SK-N-SH (cell line): ENCODE measurements around the gene MRPL12. TPM values are rescaled to one million over a fixed set of nuclear protein-coding genes. Genes with fewer than 3 reads are reported as not detected.

Experiments used
- CTCF ChIA-PET: fragments of 300-600, 350-600 bp; formaldehyde crosslinking; extraction: SDS; loops from one replicate; lab custom pipeline; 2021; lab: Yijun Ruan, JAX
- POLR2A ChIA-PET: fragments of 350-600 bp; sonication (Branson Sonifier 250); formaldehyde crosslinking; extraction: SDS; loops from one replicate; lab custom pipeline; 2020; ENCODE audit warnings: antibody characterized with exemption, inconsistent platforms; lab: Yijun Ruan, JAX
- DNase-seq: peaks from one replicate; pipeline ENCODE4 v3.0.0; 2012
- H2AFZ ChIP-seq: fragments of 200-600 bp; sonication (generic); 2 replicates; pipeline ENCODE4 v1.8.1; 2016; ENCODE audit warnings: antibody characterized with exemption, mild to moderate bottlenecking, low read depth
- H3F3A ChIP-seq: fragments of 200-600 bp; sonication (generic); replicated peaks from 2 replicates; pipeline ENCODE3; 2016; ENCODE audit warnings: antibody characterized with exemption, mild to moderate bottlenecking; ENCODE audit not compliant: insufficient read depth
- H3K27ac ChIP-seq, 2 experiments: fragments of 200-500 bp in 1 of 2; fragments of 200-600 bp in 1 of 2; sonication (Bioruptor generic) in 1 of 2; sonication (generic), shearing (Covaris generic) in 1 of 2; 2 replicates each; pipeline versions ENCODE4 v1.5.1 to v1.6.1; 2014 to 2016; ENCODE audit warnings: low read depth in 2 of 2, inconsistent platforms in 1 of 2, low read length in 1 of 2, mild to moderate bottlenecking in 1 of 2, mixed read lengths in 1 of 2
- H3K27me3 ChIP-seq: fragments of 200-600 bp; sonication (generic), shearing (Covaris generic); 2 replicates; pipeline ENCODE4 v1.6.1; 2016; ENCODE audit warnings: mixed run types; ENCODE audit not compliant: insufficient read depth
- H3K36me3 ChIP-seq, 2 experiments: fragments of 200-500 bp in 1 of 2; fragments of 200-600 bp in 1 of 2; sonication (Bioruptor generic) in 1 of 2; sonication (generic) in 1 of 2; replicated peaks in 1 of 2; 2 replicates each; pipeline versions ENCODE3 to v1.5.1; 2014 to 2016; ENCODE audit warnings: low read length in 1 of 2, mild to moderate bottlenecking in 1 of 2; ENCODE audit not compliant: insufficient read depth in 2 of 2, control insufficient read depth in 1 of 2
- H3K4me1 ChIP-seq, 2 experiments: fragments of 200-500 bp in 1 of 2; fragments of 200-600 bp in 1 of 2; sonication (Bioruptor generic) in 1 of 2; sonication (generic), shearing (Covaris generic) in 1 of 2; 2 replicates each; pipeline versions ENCODE4 v1.5.1 to v1.6.1; 2014 to 2016; ENCODE audit warnings: low read depth in 1 of 2, low read length in 1 of 2, mixed run types in 1 of 2; ENCODE audit not compliant: insufficient read depth in 2 of 2, control insufficient read depth in 1 of 2
- H3K4me2 ChIP-seq: fragments of 200-600 bp; sonication (generic), shearing (Covaris generic); 2 replicates; pipeline ENCODE4 v1.6.1; 2017; ENCODE audit warnings: mixed run types
- H3K4me3 ChIP-seq, 2 experiments: fragments of 200-500 bp in 1 of 2; fragments of 200-600 bp in 1 of 2; sonication (Bioruptor generic) in 1 of 2; sonication (generic), shearing (Covaris generic) in 1 of 2; 2 replicates each; pipeline versions ENCODE4 v1.5.1 to v1.8.1; 2014 to 2016; ENCODE audit warnings: low read depth in 2 of 2, inconsistent platforms in 1 of 2, low read length in 1 of 2, mild to moderate bottlenecking in 1 of 2, mixed read lengths in 1 of 2, moderate library complexity in 1 of 2
- H3K79me2 ChIP-seq: fragments of 200-600 bp; sonication (generic); 2 replicates; pipeline ENCODE4 v1.8.1; 2017; ENCODE audit warnings: mild to moderate bottlenecking; ENCODE audit not compliant: insufficient read depth
- H3K9ac ChIP-seq: fragments of 200-600 bp; sonication (generic); 2 replicates; pipeline ENCODE4 v1.6.1; 2017; ENCODE audit warnings: mixed run types
- H3K9me2 ChIP-seq: fragments of 200-600 bp; sonication (generic); 2 replicates; pipeline ENCODE4 v1.6.1; 2017; ENCODE audit warnings: mixed run types
- H3K9me3 ChIP-seq: fragments of 200-600 bp; sonication (generic); 2 replicates; pipeline ENCODE4 v1.6.1; 2017; ENCODE audit warnings: mixed run types, mild to moderate bottlenecking, moderate library complexity
- H4K20me1 ChIP-seq: fragments of 200-600 bp; sonication (generic); 2 replicates; pipeline ENCODE4 v1.6.1; 2017; ENCODE audit warnings: mild to moderate bottlenecking, mixed run types; ENCODE audit not compliant: insufficient read depth
- ELF1 ChIP-seq: IDR thresholded peaks from 2 replicates; pipeline ENCODE4 v1.4.0; 2012
- EP300 ChIP-seq, 2 experiments: IDR thresholded peaks; 2 replicates each; pipeline versions ENCODE4 v1.4.0 to v1.6.1; 2012; ENCODE audit warnings: borderline replicate concordance in 1 of 2, low read depth in 1 of 2, low read length in 1 of 2
- EZH2phosphoT487 ChIP-seq: fragments of 200-600 bp; sonication (generic); IDR thresholded peaks from 2 replicates; pipeline ENCODE4 v1.6.1; 2017; ENCODE audit warnings: low read depth, mixed run types, mild to moderate bottlenecking, antibody characterized with exemption, moderate library complexity, borderline replicate concordance
- FOSL2 ChIP-seq: IDR thresholded peaks from 2 replicates; pipeline ENCODE4 v1.4.0; 2012; ENCODE audit warnings: low read depth, mild to moderate bottlenecking, moderate library complexity, borderline replicate concordance
- FOXM1 ChIP-seq: IDR thresholded peaks from 2 replicates; pipeline ENCODE4 v1.4.0; 2012; ENCODE audit warnings: low read depth, mild to moderate bottlenecking
- GABPA ChIP-seq: IDR thresholded peaks from 2 replicates; pipeline ENCODE4 v1.4.0; 2012; ENCODE audit warnings: low read depth, mild to moderate bottlenecking
- GATA2 ChIP-seq: sonication (generic); formaldehyde crosslinking; IDR thresholded peaks from 2 replicates; pipeline ENCODE4 v1.5.0; 2020; ENCODE audit warnings: mild to moderate bottlenecking, missing genetic modification reagents
- JUND ChIP-seq: IDR thresholded peaks from 2 replicates; pipeline ENCODE4 v1.4.0; 2012
- NRF1 ChIP-seq: IDR thresholded peaks from 2 replicates; pipeline ENCODE4 v1.6.1; 2012; ENCODE audit warnings: low read depth, mild to moderate bottlenecking, low read length
- RFX5 ChIP-seq: IDR thresholded peaks from 2 replicates; pipeline ENCODE4 v1.6.1; 2012; ENCODE audit warnings: mild to moderate bottlenecking, improper control_type of control experiment, low read length
- RXRA ChIP-seq: IDR thresholded peaks from 2 replicates; pipeline ENCODE4 v1.4.0; 2012; ENCODE audit warnings: low read depth, mild to moderate bottlenecking, borderline replicate concordance
- WGBS: methylation state at CpG from one replicate; pipeline ENCODE4 v1.1.6; 2017; ENCODE audit warnings: low lambda C conversion rate; 5-methylcytosine and 5-hydroxymethylcytosine counted together
- polyA plus RNA-seq, 3 experiments: library from polyadenylated mRNA; depleted of rRNA; stranded (reverse); fragments of >200 nt; gene quantifications; 2 replicates each; pipeline ENCODE4 v1.2.3, GENCODE V29; 2012
- TF ChIP-seq, protein P1 (sequence below): fragments of 150-350 bp; IDR thresholded peaks from 2 replicates; pipeline ENCODE4 v1.6.1; 2016; ENCODE audit warnings: mild to moderate bottlenecking, low read depth, low read length
- TF ChIP-seq, protein P2 (sequence below): fragments of 200-600 bp; sonication (generic); IDR thresholded peaks from 2 replicates; pipeline ENCODE4 v1.6.1; 2017; ENCODE audit warnings: antibody characterized with exemption, mild to moderate bottlenecking, moderate library complexity
- TF ChIP-seq, protein P3 (sequence below): IDR thresholded peaks from 2 replicates; pipeline ENCODE4 v1.4.0; 2012; ENCODE audit warnings: low read depth
- TF ChIP-seq, protein P4 (sequence below): IDR thresholded peaks from 2 replicates; pipeline ENCODE4 v1.6.1; 2012; ENCODE audit warnings: mild to moderate bottlenecking, low read depth, low read length, moderate library complexity
- TF ChIP-seq, protein P5 (sequence below): IDR thresholded peaks from 2 replicates; pipeline ENCODE4 v1.4.0; 2012; ENCODE audit warnings: low read depth, borderline replicate concordance

The MRPL12 gene
- polyA plus RNA-seq, 1 of the 3 experiments (the other 2 are of a cell fraction), result 322 TPM

DNA sequence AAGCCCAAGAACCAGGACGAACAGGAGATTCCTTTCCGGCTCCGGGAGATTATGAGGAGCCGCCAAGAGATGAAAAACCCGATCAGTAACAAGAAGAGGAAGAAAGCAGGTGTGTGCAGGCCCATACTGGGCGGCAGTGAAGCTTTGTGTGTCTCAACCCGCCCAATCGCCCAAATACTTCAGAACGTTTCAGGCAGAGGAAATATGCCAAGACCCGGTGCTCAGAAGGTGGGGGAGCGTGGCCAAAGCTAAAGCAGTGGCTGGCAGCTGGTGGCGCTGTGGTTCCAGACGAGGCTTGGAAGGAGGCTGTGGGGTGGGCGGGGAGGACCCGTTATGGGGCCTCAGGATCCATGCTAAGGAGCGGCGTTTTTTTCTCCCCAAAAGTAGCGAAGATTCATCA lies 35.4 kb upstream of the MRPL12 start:
- H3K9me2 ChIP-seq, result no peaks in the 10 kb centered on the region
- H3K27ac ChIP-seq, result no peak overlapping the region
- H4K20me1 ChIP-seq, result no peaks in the 10 kb centered on the region
- DNase-seq, result peak; percentile 55
- peak overlapping the region; percentile 92 for H3K4me2 ChIP-seq
- ChIA-PET POLR2A (interaction anchor here (0.6 to 0.7 kb wide), 3 partner anchors 29 to 154 kb away, joined by 4 to 6 read pairs (median 4); partner anchors contain the start of gene MRPL12), CTCF (interaction anchor here (0.6 to 2.8 kb wide), 2 partner anchors 16 to 35 kb away, joined by 3 to 8 read pairs; partner anchors contain the start of genes ARL16, HGS and MRPL12)
- peak overlapping the region; percentile 74 to 96; a peak in 3 of 4 replicates for H3K4me3 ChIP-seq
- no peaks in the 10 kb centered on the region for H3K27me3 ChIP-seq
- H3K4me1 ChIP-seq, result peaks cover 18 to 22% of the 10 kb centered on the region in 2 experiments; a peak in 3 of 4 replicates
- H3K9ac ChIP-seq, result no peak overlapping the region; the same call in 1 of the 2 replicates
- WGBS, result 89% methylated on average over 18 of the region's 18 CpGs
- peaks cover 40 to 41% of the 10 kb centered on the region in 2 experiments for H3K36me3 ChIP-seq
- no peak for TF ChIP-seq NRF1
- TF ChIP-seq, protein P1, sequence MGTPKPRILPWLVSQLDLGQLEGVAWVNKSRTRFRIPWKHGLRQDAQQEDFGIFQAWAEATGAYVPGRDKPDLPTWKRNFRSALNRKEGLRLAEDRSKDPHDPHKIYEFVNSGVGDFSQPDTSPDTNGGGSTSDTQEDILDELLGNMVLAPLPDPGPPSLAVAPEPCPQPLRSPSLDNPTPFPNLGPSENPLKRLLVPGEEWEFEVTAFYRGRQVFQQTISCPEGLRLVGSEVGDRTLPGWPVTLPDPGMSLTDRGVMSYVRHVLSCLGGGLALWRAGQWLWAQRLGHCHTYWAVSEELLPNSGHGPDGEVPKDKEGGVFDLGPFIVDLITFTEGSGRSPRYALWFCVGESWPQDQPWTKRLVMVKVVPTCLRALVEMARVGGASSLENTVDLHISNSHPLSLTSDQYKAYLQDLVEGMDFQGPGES, result no peak
- TF ChIP-seq, protein P2, sequence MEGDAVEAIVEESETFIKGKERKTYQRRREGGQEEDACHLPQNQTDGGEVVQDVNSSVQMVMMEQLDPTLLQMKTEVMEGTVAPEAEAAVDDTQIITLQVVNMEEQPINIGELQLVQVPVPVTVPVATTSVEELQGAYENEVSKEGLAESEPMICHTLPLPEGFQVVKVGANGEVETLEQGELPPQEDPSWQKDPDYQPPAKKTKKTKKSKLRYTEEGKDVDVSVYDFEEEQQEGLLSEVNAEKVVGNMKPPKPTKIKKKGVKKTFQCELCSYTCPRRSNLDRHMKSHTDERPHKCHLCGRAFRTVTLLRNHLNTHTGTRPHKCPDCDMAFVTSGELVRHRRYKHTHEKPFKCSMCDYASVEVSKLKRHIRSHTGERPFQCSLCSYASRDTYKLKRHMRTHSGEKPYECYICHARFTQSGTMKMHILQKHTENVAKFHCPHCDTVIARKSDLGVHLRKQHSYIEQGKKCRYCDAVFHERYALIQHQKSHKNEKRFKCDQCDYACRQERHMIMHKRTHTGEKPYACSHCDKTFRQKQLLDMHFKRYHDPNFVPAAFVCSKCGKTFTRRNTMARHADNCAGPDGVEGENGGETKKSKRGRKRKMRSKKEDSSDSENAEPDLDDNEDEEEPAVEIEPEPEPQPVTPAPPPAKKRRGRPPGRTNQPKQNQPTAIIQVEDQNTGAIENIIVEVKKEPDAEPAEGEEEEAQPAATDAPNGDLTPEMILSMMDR, result peak; percentile 21; the same call in 1 of the 2 replicates
- H3K79me2 ChIP-seq, result peaks cover 67% of the 10 kb centered on the region
- no peaks in the 10 kb centered on the region for H3K9me3 ChIP-seq
- H2AFZ ChIP-seq, result no peak overlapping the region
- H3F3A ChIP-seq, result peaks cover 4% of the 10 kb centered on the region

DNA sequence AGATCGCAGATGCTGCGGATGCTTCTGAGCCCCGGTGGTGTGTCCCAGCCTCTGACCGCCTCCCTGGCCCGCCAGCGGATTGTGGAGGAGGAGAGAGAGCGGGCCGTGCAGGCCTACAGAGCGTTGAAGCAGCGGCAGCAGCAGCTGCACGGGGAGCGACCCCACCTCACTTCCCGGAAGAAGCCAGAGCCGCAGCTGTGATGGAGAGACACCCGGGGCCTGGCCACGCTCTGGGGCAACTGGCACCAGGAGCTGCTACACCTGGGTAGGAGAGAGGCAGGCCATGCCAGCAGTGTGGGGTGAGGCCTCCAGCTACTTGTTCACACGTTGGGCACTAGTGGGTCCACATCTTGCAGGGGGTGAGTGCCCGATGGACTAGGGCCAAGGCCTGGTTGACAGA lies 30.7 kb upstream of the MRPL12 start:
- Histone ChIP-seq H3K9me3 (no peaks in the 10 kb centered on the region), H3K27me3 (no peaks in the 10 kb centered on the region), H3K9me2 (no peaks in the 10 kb centered on the region), H4K20me1 (peaks cover 5% of the 10 kb centered on the region; the same call in 1 of the 2 replicates), H3K27ac (no peak overlapping the region), H3K4me3 (no peak overlapping the region), H3K4me1 (peaks cover 9 to 10% of the 10 kb centered on the region in 2 experiments; a peak in 3 of 4 replicates), H3K4me2 (no peak overlapping the region), H3K36me3 (peaks cover 37 to 55% of the 10 kb centered on the region in 2 experiments), H3K9ac (no peak overlapping the region), H2AFZ (no peak overlapping the region), H3K79me2 (peaks cover 45% of the 10 kb centered on the region), H3F3A (peaks cover 23% of the 10 kb centered on the region)
- CTCF ChIA-PET, result interaction anchor here (1.7 to 2.3 kb wide), 3 partner anchors 10 to 71 kb away, joined by 4 to 8 read pairs (median 5); no protein-coding TSS in a partner anchor
- WGBS, result 86% methylated on average over 17 of the region's 18 CpGs
- TF ChIP-seq JUND (no peak), FOSL2 (no peak), EP300 (IDR thresholded peaks at IDR 0.05; ENCODE audit: borderline replicate concordance in 1 of 2, low read depth in 1 of 2, low read length in 1 of 2) (no peak), RFX5 (no peak), GABPA (no peak), GATA2 (CRISPR knock-in tag) (no peak), EZH2phosphoT487 (no peak), FOXM1 (no peak), ELF1 (no peak), RXRA (no peak)
- TF ChIP-seq, protein P3, sequence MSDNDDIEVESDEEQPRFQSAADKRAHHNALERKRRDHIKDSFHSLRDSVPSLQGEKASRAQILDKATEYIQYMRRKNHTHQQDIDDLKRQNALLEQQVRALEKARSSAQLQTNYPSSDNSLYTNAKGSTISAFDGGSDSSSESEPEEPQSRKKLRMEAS, result no peak
- TF ChIP-seq, protein P4, sequence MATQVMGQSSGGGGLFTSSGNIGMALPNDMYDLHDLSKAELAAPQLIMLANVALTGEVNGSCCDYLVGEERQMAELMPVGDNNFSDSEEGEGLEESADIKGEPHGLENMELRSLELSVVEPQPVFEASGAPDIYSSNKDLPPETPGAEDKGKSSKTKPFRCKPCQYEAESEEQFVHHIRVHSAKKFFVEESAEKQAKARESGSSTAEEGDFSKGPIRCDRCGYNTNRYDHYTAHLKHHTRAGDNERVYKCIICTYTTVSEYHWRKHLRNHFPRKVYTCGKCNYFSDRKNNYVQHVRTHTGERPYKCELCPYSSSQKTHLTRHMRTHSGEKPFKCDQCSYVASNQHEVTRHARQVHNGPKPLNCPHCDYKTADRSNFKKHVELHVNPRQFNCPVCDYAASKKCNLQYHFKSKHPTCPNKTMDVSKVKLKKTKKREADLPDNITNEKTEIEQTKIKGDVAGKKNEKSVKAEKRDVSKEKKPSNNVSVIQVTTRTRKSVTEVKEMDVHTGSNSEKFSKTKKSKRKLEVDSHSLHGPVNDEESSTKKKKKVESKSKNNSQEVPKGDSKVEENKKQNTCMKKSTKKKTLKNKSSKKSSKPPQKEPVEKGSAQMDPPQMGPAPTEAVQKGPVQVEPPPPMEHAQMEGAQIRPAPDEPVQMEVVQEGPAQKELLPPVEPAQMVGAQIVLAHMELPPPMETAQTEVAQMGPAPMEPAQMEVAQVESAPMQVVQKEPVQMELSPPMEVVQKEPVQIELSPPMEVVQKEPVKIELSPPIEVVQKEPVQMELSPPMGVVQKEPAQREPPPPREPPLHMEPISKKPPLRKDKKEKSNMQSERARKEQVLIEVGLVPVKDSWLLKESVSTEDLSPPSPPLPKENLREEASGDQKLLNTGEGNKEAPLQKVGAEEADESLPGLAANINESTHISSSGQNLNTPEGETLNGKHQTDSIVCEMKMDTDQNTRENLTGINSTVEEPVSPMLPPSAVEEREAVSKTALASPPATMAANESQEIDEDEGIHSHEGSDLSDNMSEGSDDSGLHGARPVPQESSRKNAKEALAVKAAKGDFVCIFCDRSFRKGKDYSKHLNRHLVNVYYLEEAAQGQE, result no peak
- TF ChIP-seq, protein P5, sequence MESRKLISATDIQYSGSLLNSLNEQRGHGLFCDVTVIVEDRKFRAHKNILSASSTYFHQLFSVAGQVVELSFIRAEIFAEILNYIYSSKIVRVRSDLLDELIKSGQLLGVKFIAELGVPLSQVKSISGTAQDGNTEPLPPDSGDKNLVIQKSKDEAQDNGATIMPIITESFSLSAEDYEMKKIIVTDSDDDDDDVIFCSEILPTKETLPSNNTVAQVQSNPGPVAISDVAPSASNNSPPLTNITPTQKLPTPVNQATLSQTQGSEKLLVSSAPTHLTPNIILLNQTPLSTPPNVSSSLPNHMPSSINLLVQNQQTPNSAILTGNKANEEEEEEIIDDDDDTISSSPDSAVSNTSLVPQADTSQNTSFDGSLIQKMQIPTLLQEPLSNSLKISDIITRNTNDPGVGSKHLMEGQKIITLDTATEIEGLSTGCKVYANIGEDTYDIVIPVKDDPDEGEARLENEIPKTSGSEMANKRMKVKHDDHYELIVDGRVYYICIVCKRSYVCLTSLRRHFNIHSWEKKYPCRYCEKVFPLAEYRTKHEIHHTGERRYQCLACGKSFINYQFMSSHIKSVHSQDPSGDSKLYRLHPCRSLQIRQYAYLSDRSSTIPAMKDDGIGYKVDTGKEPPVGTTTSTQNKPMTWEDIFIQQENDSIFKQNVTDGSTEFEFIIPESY, result no peak
- DNase-seq, result no peak
- POLR2A ChIA-PET, result no interaction called here
